Right lung (tissue), 5 donors: ENCODE data around the gene ESR1. TPM values are rescaled to one million over a fixed set of nuclear protein-coding genes. Genes with fewer than 3 reads are reported as not detected.
"Not testable (repeated sequence)": the region's sequence is repeated elsewhere in the genome, so short reads cannot be mapped to it uniquely, and the experiment has no call there.

ENCODE experiments used
- DNase-seq, 2 donors: peaks; one replicate each; pipeline ENCODE4 v3.0.0-alpha.2; 2013
- polyA plus RNA-seq, 5 donors: library from polyadenylated mRNA; unstranded; fragments of 120-200 nt; gene quantifications; one replicate each; pipeline versions ENCODE4 v1.2.1 to v1.2.3, GENCODE V29; 2013; ENCODE audit warnings: inconsistent platforms in 1 of 5, low replicate concordance in 1 of 5; ENCODE audit not compliant: insufficient read length in 5 of 5, insufficient read depth in 1 of 5

Gene ESR1
- polyA plus RNA-seq, 5 donors, result 0.96 to 1.7 (median 1.4) TPM

DNA sequence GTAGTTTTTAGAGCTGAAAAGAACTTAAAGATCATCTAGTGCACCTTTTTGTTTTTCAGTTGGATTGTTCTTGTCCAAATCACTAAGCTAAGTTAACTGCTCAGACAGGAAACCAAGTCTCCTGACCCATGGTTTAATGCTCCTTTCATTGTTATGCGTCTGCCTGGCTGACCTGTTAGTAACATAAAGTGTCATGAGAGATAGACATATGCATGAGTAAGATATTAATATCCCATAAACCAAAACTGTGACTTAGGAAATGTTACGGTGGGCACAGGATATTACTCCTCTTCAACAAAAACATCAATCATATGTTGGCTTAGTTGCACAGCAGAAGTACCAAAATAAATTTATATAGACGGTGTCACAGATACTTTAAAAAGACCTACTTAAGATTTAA lies 84.0 kb downstream of the ESR1 start:
- no peak for DNase-seq

DNA sequence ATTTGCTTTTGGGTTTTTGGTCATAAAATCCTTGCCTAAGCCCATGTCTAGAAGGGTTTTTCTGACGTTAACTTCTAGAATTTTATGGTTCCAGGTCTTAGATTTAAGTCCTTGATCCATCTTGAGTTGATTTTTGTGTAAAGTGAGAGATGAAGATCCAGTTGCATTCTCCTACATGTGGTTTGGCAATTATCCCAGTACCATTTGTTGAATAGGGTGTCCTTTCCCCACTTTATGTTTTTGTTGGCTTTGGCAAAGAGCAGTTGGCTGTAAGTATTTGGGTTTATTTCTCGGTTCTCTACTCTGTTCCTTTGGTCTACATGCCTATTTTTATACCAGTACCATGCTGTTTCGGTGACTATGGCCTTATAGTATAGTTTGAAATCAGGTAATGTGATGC lies 86.9 kb downstream of the ESR1 start:
- not testable (repeated sequence) for DNase-seq

DNA sequence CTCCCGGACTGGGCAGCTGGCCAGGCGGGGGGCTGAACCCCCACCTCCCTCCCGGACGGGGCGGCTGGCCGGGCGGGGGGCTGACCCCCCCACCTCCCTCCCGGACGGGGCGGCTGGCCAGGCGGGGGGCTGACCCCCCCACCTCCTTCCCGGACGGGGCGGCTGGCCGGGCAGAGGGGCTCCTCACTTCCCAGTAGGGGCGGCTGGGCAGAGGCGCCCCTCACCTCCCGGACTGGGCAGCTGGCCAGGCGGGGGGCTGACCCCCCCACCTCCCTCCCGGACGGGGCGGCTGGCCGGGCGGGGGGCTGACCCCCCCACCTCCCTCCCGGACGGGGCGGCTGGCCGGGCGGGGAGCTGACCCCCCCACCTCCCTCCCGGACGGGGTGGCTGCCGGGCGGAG lies 91.7 kb downstream of the ESR1 start:
- DNase-seq, result not testable (repeated sequence)

DNA sequence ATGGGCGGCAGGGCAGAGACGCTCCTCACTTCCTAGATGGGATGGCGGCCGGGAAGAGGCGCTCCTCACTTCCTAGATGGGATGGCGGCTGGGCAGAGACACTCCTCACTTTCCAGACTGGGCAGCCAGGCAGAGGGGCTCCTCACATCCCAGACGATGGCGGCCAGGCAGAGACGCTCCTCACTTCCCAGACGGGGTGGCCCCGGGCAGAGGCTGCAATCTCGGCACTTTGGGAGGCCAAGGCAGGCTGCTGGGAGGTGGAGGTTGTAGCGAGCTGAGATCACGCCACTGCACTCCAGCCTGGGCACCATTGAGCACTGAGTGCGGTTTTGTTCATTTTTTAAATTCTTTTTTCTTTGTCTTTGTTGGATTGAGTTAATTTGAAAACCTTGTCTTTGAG lies 92.3 kb downstream of the ESR1 start:
- DNase-seq, result not testable (repeated sequence)

DNA sequence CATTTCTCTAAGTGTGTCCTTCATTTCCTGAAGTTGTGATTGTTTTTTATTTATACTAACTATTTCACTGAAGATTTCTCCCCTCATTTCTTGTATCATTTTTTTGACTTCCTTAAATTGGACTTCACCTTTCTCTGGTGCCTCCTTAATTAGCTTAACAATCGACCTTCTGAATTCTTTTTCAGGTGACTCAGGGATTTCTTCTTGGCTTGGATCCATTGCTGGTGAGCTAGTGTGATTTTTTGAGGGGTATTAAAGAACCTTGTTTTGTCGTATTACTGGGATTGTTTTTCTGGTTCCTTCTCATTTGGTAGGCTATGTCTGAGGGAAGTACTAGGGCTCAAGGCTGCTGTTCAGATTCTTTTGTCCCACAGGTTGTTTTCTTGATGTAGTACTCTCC lies 92.8 kb downstream of the ESR1 start:
- no peak for DNase-seq

DNA sequence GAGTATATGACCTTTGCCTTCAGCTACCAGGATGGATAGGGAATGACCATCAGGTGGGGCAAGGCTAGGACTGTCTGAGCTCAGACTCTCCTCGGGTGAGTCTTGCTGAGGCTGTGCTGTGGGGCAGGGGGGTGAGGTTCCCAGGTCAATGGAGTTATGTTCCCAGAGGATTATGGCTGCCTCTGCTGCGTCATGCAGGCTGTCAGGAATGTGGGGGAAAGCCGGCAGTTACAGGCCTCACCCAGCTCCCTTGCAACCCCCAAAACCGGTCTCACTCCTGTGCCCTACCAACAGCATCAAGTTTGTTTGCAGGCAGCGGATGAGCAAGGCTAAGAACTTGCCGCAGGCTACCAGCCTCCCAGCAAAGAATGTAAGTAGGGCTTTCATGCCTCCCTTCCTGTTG lies 93.5 kb downstream of the ESR1 start:
- no peak for DNase-seq

DNA sequence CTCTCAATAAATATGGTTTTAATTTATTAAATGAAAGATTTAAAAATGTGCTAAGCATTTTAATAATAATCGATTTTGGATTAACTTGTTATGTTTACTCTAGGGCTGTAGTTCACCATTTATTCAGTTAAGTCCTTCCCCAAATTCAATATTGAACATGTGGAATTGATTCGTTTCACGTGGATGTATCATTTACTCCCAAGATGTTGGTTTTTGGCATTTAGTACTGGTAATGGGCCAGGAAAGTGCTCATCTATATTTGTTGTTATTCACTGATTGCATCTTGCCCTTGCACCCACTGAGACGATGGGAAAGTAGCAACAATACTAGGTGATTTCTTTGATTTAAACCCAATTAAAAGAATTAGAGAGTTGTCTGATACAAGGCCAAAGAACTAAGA lies 97.1 kb downstream of the ESR1 start:
- DNase-seq, result no peak

DNA sequence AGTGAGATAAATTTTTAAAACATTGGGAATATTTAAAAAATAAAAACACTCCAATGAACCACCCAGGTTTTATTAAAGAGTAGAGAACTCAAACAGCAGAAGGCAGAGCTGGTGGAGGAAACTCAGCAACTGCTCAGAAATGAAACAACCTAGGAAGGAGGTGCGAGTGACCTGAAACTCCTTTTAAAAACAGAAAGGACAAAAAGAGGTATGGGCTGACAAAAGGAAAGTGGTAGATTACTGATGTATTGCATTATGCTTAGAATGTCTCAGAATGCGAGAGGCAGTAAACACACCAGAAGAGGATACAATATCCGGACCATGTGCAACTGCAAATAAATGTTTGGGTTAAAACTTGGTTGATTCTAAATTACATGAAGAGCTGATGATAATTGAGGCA lies 97.6 kb downstream of the ESR1 start:
- no peak for DNase-seq

DNA sequence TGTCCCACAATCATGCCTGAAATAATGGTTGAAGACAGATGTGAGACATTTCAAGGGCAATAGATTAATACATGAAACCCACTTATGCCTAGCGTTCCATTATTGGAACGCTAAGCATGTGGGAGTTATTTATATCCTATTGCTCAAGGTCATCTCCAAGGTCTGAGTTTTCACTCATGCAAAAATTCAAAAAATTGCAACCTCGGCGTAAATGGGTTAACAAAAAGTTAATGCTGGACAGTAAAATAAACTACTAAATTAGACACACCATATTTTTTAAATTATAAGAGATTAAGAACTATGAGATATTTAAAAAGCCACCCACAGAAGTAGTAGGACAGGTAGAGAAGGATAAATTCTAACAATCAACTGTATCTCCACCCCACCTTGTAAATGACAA lies 98.4 kb downstream of the ESR1 start:
- no peak for DNase-seq

DNA sequence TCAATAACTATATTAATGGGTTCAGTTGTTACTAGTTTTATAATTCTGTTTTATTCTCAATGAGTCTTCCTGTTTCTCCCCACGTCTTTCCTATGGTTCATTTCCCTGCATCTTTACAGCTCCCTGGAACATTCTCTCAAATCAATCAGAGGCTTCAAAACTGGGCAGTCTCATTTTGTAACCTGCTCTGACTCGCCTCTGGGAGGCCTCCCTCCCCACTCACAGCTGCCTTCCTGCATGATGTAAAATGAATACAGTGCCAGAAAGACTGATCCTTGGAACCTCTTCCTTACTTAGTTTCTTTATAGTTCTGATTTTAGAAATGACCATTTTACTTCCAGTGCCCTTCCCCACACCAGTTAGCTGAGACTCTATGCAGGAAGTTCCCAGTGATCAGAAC lies 103.9 kb downstream of the ESR1 start:
- DNase-seq, result no peak

DNA sequence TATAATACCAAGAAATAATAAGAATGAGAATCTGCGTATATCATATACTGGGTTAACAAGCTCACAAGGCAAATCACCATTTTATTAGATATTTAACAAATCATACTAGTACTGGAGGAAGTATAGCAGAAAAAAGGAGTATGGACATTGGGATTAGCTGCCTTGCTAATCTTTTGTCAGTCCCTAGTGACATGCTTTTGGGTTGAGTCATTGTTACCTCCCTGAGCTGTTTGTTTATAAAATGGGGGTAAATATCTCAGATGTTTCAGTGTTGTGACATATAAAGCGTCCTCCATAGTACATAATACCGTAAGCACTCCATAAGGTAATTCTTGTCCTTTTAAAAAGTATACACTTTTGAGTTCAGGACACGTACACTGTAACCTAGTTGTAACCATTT lies 107.0 kb downstream of the ESR1 start:
- DNase-seq, result no peak

DNA sequence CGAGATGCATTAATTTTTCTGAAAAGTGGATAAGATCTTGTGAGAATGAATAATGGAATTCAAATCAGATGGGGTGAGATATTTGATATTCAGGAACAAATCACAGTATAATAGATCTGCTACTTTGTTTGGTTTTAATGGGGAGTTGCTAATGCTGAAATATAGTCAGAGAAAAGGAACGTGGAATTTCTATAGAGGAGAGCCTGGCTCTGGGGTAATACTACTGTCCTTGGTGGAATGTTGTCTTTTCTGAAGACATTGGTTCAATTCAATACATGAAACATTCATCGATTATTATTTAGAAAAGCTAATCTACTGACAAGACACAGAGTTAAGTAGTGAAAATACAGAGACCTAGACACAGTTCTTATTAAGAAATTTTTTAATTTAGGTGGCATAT lies 108.6 kb downstream of the ESR1 start:
- DNase-seq, result no peak

DNA sequence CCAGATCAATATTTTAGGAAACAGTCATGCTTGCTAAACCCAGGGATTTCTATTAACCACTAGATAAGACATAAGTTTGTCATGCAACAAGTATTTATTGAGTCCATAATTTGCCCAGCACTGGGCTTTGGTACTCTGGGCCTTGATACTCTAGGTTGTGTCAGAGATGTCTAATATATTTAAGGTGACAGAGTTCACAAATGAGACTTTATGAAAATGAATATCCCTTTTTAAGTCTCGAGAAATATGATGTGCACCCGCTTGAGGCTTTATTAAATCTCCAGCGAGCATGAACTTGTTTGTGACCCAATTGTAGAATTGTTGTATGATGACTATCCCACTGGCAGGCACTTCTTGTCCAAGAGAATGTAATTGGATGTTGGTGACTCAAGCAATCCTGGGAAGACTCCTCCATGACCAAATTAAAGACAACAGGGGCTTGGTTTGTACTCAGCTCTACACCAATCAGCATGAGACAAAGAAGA lies 109.2 kb downstream of the ESR1 start:
- DNase-seq, result no peak

DNA sequence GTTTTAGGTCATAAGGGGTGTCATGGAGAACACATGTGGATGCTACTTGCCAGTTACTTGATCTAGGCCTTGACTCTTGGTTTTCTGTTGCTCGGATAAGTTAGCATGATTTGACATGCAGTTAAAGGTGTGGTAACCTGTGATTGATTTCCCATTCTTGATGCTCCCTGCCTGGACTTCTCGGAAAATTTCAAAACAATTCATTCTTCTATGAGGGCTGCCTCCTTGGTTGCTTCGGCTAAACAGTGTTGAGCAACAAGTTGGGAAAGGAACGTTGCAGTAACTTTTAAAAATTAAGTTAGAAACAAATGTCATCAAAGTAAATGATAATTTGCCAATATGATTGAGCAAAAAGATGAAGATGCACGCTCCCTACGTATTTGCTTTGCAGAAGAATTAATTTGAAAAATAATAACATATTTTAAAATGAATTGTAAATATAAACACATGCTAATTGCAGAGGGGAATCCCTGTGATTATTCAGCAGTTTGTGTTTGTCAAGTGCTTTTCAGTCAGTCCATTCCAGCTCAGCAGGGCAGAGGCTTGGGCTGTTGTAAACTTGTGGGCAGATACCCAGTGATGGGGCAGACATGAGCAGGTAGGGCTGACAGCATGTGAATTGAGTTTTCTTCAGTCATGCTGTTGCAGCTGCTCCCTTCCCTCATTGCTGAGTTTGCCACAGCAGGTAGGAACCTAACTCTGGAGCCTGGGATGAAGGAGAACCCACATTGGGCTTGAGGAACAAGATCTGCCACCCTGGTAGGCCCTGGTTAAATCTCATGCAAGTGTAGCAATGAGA lies 110.2 kb downstream of the ESR1 start:
- DNase-seq, result no peak

DNA sequence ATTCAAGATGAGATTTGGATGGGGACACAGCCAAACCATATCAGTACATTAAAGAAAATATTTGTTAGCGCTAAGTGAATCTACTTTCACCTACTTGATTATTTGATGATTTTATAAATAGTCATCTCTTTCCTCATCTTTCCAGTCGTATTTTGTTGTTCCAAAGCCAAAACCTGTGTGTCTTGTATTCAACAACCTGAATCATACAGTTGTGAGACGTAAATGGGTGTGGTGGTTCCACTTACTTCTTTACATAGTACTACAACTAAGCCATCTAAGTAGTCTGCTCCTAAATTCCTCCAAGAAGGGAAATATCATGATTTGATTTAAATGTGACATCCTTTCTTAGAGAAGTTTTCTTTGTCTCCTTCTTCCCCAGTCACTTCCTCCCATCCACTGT lies 132.8 kb downstream of the ESR1 start:
- DNase-seq, result no peak

DNA sequence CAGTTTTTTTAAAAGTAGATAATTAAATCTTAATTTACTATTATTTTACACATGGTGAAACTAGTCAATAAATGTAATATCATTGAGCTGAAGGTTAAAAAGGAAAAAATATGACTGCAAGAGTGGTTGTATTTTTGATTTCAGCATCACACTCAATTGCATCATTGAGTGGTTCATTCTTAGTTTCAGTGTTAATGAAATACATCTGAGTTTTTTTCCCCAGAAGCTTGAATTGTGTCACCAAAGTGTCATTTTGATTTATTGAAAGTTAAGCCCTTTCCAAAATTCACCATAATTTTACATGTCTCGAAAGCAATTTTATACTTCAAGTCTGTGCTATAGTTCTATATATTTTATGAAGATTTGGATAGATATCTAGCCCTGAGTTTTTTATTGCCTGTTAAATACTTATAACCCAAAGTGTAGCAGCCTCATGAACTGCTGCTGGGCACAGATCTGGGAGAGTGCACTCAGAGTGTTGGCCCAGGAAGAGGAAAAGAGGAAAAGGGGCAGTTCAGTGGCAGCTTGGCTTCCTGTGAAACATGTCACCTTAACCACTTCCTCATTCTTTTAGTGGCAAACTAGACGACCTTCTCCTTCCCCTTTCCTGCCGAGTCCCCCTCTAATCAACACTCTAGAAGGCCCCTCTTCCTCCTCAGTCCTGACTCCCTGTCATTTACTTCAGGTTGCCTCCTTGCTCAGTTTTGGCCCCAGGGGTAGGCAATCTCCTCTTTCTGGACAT lies 140.7 kb downstream of the ESR1 start:
- no peak for DNase-seq

DNA sequence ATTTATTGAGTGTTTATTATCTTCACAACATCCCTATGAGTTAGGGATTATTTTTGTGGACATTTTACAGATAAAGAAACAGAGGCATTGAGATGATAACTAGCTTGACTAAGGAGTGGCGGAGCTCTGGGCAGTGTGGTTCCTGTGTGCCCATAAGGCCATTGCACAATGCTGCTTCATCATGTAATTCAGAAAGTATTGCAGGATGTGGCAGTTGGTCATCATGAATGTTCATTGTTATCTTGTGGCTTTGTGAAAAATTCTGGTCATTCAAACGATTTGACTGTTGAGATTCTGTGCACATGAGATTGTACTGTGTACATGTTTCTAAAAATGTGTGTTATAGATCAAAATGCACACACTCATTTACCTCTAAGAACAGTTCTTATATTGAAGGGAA lies 150.8 kb downstream of the ESR1 start:
- no peak for DNase-seq

DNA sequence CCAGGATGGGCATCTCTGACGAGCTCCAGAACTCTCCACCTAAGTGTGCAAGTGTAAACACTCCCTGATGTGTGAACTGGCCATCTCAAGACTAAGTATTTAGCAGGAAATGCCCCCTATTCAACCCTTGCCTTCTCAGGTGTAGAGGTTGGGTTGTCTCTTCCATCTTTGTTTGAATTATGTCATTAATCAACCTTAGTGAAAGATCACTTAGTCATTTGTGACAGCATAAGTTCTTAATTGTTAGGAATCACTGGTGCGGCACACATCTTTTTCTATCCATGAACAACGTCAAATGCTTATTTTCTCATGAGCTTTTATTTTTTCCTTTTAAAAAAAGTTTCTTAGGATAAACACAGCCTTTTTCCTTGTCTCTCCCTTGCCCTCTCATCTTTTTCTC lies 151.6 kb downstream of the ESR1 start:
- no peak for DNase-seq

DNA sequence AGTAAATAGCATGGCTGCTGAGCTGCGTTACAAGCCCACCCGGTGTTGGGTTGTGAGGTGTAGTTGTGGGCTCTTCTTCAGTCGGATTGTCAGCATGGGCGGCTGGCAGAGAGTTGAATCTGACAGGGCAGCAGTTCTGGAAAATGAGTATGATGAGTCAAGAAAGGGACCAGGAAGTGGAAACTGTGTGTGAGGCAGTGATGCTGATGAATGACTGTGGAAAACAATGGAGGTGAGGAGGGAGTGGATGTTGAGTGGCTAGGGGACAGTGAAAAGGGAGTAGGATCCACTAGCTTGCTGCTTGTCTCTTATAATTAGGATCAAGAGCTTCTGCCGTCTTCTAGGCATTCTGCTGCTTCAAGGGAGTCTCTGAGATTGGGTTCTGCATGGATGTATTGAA lies 154.3 kb downstream of the ESR1 start:
- DNase-seq, result no peak

DNA sequence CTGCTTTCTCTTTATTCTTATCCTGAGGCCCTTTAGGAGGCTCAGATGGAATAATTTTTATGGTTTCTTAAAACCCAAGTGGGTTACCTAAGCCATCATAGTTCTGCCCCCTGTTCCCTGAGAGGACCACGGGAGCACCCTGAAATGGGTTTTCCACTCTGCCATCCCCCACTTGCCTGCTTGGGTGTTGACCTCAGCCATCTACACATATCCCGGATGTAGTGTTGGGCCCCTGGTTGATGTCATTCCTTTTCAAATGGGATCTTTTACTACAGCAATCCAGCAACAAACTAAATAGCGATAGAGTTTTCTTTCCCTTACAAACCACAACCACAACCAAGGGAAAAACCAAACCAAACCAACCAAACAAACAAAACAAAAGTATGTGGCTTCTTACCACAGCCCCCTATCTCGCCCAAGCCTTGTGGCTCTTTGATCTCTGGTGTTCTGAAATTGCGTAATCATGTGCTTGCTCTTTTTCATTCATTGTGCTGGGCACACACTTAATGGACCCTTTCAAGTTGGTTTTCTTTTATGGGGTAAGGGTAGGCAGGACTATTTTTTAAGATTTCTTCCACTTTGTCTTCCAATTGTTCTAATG lies 154.9 kb downstream of the ESR1 start:
- no peak for DNase-seq

DNA sequence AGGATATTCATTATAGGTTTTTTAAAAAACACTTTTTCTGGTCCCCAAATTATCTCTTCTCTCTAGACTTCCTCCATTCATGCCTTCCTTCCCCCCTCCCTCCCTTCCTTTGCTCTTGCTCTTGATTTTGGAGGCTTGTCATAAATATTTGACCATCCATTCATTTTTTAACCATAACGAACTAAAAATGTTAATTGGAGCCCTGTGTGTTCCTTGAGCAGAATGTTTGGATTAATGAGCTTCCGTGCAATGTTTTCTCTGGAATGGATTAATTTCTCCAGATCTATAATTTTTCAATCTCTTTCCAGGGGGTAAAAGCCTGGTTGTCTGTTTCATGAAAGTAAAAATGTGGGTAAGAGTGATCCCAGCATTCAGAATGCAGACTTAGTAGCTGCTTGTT lies 155.5 kb downstream of the ESR1 start:
- no peak for DNase-seq

DNA sequence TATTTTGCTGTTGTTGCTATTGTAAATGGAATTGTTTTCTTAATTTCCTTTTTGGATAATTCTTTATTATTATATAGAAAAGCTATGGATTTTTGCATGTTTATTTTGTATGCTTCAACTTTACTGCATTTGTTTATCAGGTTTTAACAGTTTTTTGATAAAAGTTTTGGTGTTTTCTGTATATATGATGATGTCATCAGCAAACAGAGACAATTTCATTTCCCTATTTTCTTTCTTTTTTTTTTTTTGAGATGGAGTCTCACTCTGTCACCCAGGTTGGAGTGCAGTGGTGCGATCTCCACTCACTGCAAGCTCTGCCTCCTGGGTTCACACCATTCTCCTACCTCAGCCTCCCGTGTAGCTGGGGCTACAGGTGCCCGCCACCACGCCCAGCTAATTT lies 156.9 kb downstream of the ESR1 start:
- not testable (repeated sequence) for DNase-seq

DNA sequence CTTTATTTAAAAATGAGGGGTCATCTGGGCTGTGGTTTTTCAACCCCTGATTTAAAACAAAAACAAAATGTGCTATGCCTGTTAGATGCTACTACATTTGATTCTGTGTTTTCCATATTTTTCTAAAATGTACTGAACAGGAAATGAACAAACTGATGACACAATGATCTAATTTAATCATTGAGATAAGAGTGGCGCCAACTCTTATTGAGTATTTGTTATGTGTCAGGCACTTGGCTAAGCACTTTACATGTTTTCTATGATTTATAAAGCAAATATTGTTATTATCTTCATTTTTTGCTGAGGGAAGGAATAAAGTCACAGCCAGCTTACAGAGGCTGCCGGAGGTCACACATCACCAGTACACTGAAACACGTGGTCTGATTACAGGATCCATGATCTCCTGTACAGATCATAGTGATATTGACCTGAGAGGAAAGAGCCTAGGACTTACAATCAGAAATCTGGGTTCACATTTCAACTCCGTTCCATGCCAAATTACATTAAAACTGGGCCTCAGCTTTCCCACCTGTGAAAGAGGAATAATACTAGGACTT lies 166.7 kb downstream of the ESR1 start:
- no peak for DNase-seq
